Myocyte (in vitro differentiated cells): ENCODE measurements around the gene EED. TPM values are rescaled to one million over a fixed set of nuclear protein-coding genes. Genes with fewer than 3 reads are reported as not detected.
A peak's percentile ranks its signal among the peaks of the same experiment; 100 is the strongest.

Experiments
- DNase-seq: peaks from one replicate; pipeline ENCODE4 v3.0.0-alpha.2; 2012; ENCODE audit warnings: low read depth
- total RNA-seq: library from RNA; depleted of rRNA; stranded (reverse); fragments of >200 nt; gene quantifications from 2 replicates; pipeline ENCODE4 v1.2.3, GENCODE V29; 2014

Gene EED
- total RNA-seq, 1 donor from 2014 or later: 15.8 TPM

DNA sequence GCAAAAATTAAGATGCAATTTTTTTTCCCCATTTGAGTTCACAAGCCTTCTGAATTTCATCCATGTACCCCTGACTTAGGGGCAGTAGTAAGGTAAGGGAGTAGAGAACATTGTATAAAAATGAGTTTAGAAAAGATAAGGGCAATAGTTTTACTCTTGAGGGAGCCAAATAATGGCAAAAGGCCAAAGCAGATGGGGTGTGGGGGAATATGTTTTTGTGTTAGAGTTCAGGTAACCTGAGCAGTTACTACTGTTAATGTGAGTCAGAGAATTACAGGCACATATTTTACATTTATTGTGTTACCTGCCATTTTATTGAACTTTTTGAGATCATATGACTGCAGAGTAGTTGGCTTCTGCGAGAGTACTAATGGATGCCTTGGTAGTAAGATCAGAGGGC is 3.1 kb downstream of the EED start:
- DNase-seq: no peak

DNA sequence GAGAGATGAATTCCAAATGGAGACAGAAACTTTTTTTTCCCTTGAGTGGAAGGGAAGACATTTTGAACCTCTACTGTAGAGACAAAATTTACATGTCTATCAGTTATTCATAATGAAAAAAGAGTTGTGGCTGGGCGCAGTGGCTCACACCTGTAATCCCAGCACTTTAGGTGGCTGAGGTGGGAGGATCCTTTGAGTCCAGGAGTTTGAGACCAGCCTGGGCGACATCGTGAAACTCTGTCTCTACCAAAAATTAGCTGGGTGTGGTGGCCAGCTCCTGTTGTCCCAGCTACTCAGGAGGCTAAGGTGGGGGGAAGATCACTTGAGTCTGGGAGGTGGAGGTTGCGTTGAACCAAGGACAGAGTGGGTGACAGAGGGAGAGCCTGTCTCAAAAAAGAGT is 4.1 kb downstream of the EED start:
- DNase-seq: no peak

DNA sequence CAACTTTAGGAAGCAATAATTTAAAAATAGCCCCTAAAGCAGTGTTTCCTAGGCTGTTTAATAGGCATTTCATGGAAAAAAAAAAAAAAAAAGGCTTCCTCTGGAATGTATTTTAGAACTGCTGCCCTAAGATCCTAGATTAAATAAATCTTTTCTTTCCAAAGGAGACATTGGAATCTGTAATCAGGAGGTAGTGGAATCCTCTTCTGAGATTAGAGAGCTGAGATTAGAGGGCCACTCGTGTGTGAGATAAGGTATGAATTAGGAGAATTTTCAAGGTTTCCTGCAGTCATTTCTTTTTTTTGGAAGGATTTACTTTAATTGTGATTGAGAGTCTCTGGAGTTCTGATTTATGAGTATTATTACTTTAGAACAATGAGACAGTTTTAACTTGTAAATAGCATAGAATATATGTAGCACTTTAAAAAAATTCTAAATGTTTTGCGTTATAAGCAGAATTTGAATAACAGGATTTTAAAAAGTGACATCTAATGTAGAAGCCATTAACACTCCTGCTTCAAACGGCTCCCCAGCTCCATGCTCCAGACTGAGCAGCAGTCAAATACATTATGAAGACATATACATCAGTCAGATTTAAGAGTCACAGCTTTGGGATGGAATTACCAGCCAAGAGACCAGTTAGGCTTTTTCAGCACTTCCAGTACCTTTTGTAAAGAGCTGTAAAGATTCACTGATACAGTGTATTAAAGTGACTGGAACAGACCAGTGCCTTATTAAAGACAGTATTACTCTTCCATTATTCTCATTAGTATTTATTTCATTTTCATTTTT is 5.0 kb downstream of the EED start:
- no peak for DNase-seq

DNA sequence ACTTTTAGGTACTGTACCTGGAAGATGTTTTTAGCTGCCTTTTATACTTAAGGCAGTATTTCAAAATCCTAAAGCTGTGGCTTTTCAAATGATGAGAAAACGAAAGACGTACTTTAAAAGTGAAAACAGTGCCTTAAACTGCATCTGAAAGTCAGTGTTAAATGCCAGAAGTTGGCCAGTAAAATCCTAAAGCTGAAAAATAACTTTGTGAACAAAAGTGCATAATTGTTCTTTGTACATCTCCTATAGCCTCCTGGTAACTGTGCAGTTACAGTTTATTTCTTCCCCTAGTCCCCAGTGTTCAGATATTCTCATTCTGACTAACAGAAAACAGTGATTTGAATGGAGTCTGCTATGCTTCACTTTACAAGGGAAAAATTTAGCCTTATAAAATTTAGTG is 6.8 kb downstream of the EED start:
- no peak for DNase-seq

DNA sequence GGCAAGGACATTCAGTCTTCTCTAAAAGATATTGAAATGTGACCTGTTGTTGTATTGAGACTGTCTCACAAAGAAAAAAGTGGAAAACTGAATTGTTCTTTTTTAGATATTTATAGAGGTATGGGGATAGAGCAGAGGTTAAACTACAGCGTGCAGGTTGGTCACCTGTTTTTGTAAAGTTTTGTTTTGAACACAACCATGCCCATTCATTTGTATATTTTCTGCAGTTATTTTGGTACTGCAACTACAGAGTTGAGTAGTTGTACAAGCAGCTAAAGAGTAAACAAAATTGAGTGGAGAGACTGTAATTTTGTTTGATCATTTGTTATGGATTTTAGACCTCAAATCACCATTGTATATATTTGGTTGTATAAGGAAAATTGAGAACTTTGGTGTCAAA is 11.3 kb downstream of the EED start:
- DNase-seq: no peak

DNA sequence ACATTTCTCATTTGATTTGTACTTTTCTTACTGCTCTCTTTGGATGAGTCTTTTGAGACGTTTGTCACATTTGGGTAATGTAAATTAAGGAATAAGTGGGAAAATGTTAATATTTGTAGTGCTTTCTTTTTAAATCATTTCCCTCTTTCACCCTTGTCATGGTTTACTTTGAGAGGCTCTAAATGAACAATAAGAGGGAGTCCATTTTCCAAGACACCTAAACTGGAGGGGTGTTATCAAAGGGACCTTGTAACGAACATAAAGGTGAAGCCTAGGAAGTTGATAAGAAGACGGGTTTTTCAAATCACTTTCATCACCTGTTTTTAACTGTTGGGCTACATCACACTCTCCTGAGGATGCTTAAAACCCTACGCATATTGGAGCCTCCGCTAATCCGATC is 12.1 kb downstream of the EED start:
- DNase-seq: no peak

DNA sequence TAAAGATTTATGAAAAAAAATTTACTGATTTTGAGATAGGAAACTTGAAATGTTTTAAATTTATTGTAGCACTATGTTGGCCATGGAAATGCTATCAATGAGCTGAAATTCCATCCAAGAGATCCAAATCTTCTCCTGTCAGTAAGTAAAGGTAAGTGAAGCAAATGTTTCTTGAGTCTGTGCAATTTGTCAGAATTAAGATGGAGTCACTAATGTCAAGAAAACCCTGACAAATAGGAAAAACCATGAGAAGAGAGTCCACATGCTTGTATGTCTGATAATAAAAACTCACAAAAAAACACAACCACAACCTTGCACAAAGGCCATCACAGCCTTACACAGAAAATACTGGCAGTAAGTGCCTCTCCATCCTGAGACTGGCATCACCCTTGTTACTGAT is 12.9 kb downstream of the EED start:
- no peak for DNase-seq

DNA sequence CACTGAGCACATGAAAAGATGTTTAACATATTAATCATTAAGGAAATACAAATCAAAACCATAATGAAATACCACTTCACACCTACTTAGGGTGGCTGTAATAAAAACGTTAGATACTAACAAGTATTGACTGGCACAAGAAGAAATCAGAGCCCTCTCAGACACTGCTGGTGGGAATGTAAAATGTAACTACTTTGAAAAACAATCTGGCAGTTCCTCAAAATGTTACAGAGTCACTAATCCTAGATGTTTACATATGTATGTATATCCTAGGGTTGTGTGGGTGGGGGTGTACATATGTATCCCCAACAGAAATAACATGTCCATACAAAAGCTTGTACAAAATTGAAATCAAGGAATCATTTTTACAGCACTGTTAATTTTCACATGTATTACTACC is 15.2 kb downstream of the EED start:
- DNase-seq: no peak

DNA sequence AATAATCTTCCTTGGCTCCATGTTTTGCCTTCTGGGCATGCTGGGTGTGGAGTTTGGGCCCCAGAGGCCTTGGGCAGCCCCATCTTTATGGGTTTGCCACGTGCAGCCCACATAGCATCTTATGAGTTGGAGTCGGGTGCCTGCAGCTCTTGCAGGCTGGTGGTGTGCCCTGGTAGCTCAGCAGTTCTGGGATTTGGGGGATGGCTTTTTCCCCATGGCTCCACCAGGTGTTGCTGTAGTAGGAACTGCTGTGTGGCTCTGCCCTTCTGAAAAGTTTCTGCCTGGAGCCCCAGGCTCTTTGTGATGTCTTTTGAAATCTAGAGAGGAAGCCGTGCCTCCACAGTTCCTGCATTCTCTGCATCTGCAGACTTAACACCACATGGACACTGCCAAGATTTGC is 16.8 kb downstream of the EED start:
- DNase-seq: no peak

DNA sequence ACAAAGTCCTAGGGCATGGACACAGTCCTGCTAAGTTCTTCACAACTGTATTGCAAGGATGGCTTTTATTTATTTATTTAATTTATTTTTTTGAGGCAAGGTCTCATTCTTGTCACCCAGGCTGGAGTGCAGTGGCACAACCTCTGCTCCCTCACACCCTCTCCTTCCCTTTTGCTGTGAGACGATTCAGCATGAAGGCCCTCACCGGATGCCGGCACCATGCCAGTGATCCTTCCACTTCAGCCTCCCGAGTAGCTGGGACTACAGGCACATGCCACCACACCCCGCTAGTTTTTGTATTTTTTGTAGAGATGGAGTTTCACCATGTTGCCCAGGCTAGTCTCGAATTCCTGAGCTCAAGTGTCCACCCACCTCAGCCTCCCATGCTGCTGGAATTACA is 17.8 kb downstream of the EED start:
- no peak for DNase-seq

DNA sequence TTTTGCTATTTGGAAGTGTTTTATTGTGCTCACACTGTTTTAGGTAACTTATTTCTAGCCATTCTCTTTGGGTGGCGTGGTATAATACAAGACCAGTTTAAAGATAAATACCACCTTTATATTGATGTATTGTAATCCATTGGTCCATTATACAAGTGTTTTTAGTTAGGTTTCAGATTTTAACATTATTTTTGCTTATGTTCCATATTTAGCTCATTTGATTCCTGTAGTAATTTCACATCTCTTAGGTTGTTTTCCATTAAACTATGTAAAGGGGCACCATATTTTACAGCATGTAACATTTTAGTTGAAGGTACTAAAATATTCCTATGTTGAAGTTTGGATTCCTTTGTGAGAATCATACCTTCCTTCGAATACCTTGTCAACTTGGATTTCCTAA is 20.1 kb downstream of the EED start:
- no peak for DNase-seq

DNA sequence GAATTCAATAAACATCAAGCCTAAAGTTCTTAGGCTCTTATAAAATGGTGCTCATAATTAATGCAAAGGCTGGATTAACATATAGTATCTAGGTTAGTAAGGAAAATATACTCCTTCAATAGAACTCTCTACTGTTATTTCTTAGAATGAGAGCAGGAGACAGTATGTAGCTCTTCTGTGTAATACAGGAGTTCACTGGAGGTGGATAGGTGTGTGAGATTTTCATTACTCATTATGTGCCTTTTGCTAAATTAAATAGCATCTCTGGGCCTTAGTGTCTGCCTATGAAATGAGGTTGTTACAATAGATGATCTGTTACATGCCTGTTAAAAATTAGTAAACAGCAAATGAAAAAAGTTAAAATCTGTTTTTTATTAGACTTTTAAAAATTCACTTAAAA is 20.6 kb downstream of the EED start:
- DNase-seq: no peak

DNA sequence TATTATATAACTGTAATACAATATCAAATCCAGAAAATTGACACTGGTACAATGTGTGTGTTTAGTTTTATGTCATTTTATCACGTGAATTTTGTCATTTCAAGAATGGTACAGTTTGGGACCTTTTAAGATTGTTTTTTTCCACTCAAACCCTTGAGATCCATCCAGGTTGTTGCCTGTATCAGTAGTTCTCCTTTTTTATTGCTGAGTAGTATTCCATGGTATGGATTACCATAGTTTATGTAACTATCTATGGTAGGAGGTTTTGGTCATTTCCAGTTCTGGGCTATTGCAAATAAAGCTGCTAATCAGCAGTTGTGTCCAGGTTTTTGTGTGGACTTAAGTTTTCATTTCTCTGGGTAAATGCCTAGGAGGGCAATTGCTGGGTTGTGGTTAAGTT is 25.1 kb downstream of the EED start:
- DNase-seq: no peak

DNA sequence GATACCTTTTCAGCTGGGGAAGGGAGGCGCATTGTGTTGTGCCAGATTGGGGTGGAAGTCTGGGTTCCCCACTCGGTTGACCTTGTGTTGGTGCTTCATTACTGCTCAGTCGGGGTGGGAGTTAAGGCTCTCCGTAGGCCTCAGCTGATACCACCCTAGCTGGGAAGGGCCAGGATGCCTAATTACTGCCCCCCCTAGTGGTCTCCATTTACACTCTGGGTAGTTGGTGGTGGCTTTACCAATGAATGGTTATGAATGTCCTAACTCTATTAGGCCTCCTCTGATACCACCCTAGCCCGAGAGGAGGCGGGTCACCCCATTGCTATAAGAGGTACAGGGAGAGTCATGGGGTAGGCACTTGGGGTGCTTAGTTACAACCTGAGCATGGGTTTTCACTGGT is 29.9 kb downstream of the EED start:
- DNase-seq: no peak

DNA sequence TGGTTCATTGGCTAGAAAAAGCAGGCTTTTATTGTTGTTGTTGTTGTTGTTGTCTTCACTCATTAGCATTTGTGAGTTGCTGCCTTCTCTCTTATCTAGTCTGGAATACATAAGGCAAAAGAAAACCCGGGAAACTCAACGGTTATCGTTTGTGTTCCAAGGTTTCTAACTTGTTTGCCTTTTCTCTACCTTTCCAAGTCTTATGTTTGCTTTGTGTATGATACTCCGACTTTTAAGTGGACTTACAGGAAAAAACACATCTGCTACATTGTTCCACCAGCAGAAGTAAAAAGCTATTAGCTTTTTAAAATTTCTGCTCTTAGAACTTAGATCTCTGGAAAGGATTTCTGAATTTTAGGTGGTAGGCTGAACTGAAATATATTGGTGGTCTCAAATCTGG is 30.4 kb downstream of the EED start:
- no peak for DNase-seq

DNA sequence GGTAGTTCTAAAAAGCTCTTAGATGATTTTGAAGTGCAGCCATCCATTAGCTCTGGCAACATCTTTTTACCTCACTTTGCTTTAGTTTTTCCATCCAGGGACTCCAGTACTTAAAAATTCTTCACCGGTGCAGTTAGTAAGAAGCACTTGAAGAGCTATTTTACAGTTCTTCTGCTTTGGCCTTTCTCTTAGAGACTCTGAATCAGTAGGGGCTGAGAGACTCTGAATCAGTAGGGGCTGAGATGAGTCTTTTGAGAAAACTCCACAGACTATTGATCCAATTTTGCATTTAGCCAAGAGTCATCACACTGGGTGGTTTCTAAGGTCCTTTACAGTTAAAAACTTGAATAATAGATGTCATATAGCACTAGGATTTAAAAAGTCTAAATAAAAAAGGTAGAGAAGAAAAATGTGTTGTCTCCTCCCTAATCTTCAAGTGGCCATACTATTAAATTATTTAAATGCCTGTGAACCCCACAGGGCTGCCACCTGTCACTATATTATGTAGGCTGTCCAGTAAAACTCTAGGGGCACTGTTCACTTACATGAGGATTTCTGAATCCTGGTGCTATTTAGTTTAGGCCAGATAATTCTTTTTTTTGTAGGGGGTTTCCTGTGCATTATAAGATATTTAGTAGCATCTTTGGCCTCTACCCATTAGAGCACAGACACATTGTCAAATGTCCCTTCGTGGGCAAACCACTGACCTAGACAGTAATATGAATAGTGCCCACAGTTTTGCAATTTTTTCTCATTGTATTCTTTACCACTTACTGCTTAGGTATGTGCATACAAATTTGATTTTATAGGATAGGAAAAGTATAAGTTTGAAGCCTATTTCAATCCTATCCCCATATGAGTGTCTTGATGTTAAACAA is 31.2 kb downstream of the EED start:
- DNase-seq: no peak

DNA sequence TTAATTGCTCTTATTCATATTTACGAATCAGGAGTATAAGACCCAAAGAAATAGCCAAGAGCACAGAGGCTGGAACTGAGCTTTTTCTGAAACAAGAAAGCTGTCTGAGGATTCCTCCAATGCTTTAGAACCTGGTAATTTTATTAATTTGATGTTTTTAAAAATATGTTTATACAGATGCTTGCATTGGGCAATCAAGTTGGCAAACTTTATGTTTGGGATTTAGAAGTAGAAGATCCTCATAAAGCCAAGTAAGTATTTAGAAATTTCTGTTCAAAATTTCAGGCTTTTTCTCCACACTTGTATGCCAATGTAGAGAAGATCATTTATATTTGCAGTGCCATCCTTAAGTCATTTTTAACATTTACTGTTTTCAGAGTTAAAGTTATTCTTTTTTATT is 33.2 kb downstream of the EED start:
- no peak for DNase-seq

DNA sequence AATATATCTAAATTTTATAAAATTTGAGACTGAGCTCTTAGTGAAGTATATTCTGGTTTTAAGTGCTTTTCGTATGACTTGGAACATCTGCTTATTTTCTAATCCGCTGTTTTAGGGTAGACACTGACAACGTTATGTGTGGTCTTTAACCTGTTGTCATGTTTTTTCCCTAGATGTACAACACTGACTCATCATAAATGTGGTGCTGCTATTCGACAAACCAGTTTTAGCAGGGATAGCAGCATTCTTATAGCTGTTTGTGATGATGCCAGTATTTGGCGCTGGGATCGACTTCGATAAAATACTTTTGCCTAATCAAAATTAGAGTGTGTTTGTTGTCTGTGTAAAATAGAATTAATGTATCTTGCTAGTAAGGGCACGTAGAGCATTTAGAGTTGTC is 33.7 kb downstream of the EED start:
- DNase-seq: no peak

DNA sequence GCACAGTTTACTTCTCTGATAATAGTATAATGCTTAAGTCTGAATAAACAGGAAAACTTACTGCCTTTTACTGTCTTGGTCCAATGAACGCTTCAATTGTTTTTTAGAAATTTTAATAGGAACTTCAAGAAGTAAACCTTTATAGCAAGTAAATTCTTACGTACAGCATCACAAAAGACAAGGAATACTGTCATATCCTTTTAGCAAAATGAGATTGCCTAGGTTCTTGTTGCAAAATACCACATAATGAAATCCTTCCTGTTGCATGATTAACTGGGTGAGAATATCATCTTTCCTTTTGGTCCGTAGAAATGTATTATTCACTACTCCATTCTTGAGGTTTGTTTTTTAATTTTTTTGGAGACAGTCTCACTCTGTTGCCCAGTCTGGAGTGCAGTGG is 35.2 kb downstream of the EED start:
- DNase-seq: no peak

DNA sequence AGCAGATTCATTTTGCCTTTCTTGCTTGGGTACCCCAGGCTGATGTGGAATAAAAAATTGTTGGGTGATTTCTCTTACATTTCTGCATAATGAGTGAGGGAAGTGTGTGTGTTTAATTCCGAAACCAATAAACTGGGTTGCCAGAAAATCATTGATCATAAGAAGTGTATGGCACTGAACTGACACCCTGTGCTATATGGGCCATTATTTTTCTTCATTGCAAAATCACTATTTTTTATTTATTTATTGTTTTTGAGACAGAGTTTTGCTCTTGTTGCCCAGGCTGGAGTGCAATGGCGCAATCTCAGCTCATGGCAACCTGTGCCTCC is 42.9 kb downstream of the EED start:
- DNase-seq: no peak

DNA sequence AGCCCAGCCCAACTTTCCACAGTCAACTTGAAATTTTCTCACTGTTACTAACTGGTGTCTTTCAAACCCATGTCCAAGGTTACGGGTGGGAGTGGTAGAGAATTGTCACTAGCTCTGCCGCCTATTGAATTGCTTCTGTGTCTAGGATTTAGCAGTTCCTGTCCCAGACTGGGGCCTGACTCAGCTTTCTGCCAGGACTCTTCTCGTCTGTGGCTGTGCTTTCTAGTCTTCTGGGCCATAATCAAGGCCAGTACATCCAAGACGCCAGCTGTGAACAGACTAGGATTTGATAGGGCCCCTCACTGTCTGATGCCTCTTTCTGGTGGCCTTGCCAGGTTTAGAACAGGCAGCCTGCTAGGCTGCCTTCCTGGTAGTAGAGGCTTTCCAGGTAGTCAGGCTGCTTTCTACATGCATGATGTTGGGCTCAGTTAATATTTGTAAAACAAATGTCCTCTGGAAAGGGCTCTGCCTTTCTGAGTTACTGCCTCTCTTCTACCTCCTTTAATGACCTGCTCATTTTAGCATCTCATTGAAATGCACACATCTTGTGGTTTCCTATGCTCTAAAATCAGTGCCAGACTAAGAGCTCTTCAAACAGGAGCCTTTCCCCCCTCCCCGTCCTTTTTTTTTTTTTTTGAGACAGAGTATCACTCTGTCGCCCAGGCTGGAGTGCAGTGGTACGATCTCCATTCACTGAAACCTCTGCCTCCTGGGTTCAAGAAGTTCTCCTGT is 44.4 kb downstream of the EED start:
- DNase-seq: peak; percentile 8
